DND-41 (cell line): ENCODE results near the gene ABHD16A.
"Not testable (repeated sequence)": the region's sequence is repeated elsewhere in the genome, so short reads cannot be mapped to it uniquely, and the experiment has no call there.

Source experiments
- CTCF ChIP-seq: IDR thresholded peaks from 2 replicates; pipeline ENCODE4 v1.5.1; 2012; ENCODE audit warnings: borderline replicate concordance, low read length, moderate library complexity, mild to moderate bottlenecking; ENCODE audit not compliant: poor library complexity, severe bottlenecking; ENCODE audit errors: extremely low read depth
- EZH2 ChIP-seq: IDR thresholded peaks from 3 replicates; pipeline ENCODE4 v1.6.1; 2012; ENCODE audit warnings: borderline replicate concordance, low read depth, mild to moderate bottlenecking, moderate library complexity, low read length, inconsistent platforms; ENCODE audit not compliant: severe bottlenecking

- TF ChIP-seq CTCF, EZH2: not testable (repeated sequence)
These were observed 6.0 kb upstream of the ABHD16A start for GRCh38 chr6:31709157-31709556.
